Kidney tubule cell (primary cell): ENCODE results near the gene EPB41.
"Not testable (repeated sequence)": the region's sequence is repeated elsewhere in the genome, so short reads cannot be mapped to it uniquely, and the experiment has no call there.

Experiments
- DNase-seq: peaks from one replicate; pipeline ENCODE4 v3.0.0-alpha.2; 2018; ENCODE audit warnings: low spot score

EPB41 gene

GRCh38 chr1:28914228-28915030 is at the start of gene EPB41:
TSS of gene EPB41 (plus strand) at chr1:28914569. CDS start at chr1:28987438, 72,869 bp downstream.
- DNase-seq: peak; percentile 91

GRCh38 chr1:28864695-28865094 is 49.7 kb upstream of the EPB41 start:
- DNase-seq: no peak

GRCh38 chr1:28865997-28866650 is 48.2 kb upstream of the EPB41 start:
- DNase-seq: peak; percentile 60

GRCh38 chr1:28867850-28868249 is 46.5 kb upstream of the EPB41 start:
- no peak for DNase-seq

GRCh38 chr1:28869952-28870351 is 44.4 kb upstream of the EPB41 start:
- no peak for DNase-seq

GRCh38 chr1:28871631-28872401 is 42.6 kb upstream of the EPB41 start:
- DNase-seq: peak; percentile 36

GRCh38 chr1:28875134-28875533 is 39.2 kb upstream of the EPB41 start:
- DNase-seq: not testable (repeated sequence)

GRCh38 chr1:28877132-28877781 is 37.1 kb upstream of the EPB41 start:
- peak; percentile 84 for DNase-seq

- DNase-seq: no peak
Observed at GRCh38 chr1:28878796-28879195, 35.6 kb upstream of the EPB41 start.

- DNase-seq: peak; percentile 90
Observed at GRCh38 chr1:28882009-28882628, 32.2 kb upstream of the EPB41 start.

- DNase-seq: no peak
Observed at GRCh38 chr1:28883242-28883616, 31.1 kb upstream of the EPB41 start.

GRCh38 chr1:28885472-28885877 is 28.9 kb upstream of the EPB41 start:
- DNase-seq: no peak

- no peak for DNase-seq
Observed at GRCh38 chr1:28885977-28886730, 28.2 kb upstream of the EPB41 start.

- peak; percentile 87 for DNase-seq
Observed at GRCh38 chr1:28886731-28887418, 27.5 kb upstream of the EPB41 start.

GRCh38 chr1:28887419-28887834 is 26.9 kb upstream of the EPB41 start:
- DNase-seq: peak; percentile 30

- DNase-seq: no peak
Observed at GRCh38 chr1:28887835-28888682, 26.3 kb upstream of the EPB41 start.

- DNase-seq: no peak
Observed at GRCh38 chr1:28888915-28889314, 25.5 kb upstream of the EPB41 start.

- DNase-seq: no peak
Observed at GRCh38 chr1:28889357-28889756, 25.0 kb upstream of the EPB41 start.

- DNase-seq: no peak
Observed at GRCh38 chr1:28890435-28890834, 23.9 kb upstream of the EPB41 start.
